Smooth muscle cell (in vitro differentiated cells): Measurements from ENCODE around the gene NR2F6. TPM values are rescaled to one million over a fixed set of nuclear protein-coding genes. Genes with fewer than 3 reads are reported as not detected.

Experiments
- DNase-seq: peaks from one replicate; lab custom pipeline; 2025; ENCODE audit not compliant: unreplicated experiment; lab: John Stamatoyannopoulos, UW
- H2AFZ ChIP-seq: fragments of 200-600 bp; sonication (generic); 2 replicates; pipeline ENCODE4 v1.6.0; 2016; ENCODE audit warnings: antibody characterized with exemption, low read depth, mild to moderate bottlenecking
- H3F3A ChIP-seq: fragments of 200-600 bp; sonication (generic); 2 replicates; pipeline ENCODE4 v1.6.0; 2017; ENCODE audit warnings: antibody characterized with exemption, low read depth
- H3K27ac ChIP-seq: fragments of 200-600 bp; sonication (generic); 2 replicates; pipeline ENCODE4 v1.5.1; 2016; ENCODE audit warnings: low read depth, mild to moderate bottlenecking
- H3K27me3 ChIP-seq: fragments of 200-600 bp; sonication (generic); 2 replicates; pipeline ENCODE4 v1.6.1; 2016; ENCODE audit warnings: low read depth, mild to moderate bottlenecking
- H3K36me3 ChIP-seq: fragments of 200-600 bp; sonication (generic); 2 replicates; pipeline ENCODE4 v1.5.1; 2016; ENCODE audit warnings: low read depth
- H3K4me1 ChIP-seq: fragments of 200-600 bp; sonication (generic); 2 replicates; pipeline ENCODE4 v1.5.1; 2016; ENCODE audit warnings: low read depth
- H3K4me2 ChIP-seq: fragments of 200-600 bp; sonication (generic); 2 replicates; pipeline ENCODE4 v1.6.0; 2016; ENCODE audit warnings: mild to moderate bottlenecking
- H3K4me3 ChIP-seq: fragments of 200-600 bp; sonication (generic); 2 replicates; pipeline ENCODE4 v1.5.1; 2016; ENCODE audit warnings: mild to moderate bottlenecking
- H3K79me2 ChIP-seq: fragments of 200-600 bp; sonication (generic); 2 replicates; pipeline ENCODE4 v1.6.0; 2016; ENCODE audit warnings: low read depth, mild to moderate bottlenecking
- H3K9ac ChIP-seq: fragments of 200-600 bp; sonication (generic); 2 replicates; pipeline ENCODE4 v1.6.0; 2016; ENCODE audit warnings: low read depth
- H3K9me3 ChIP-seq: fragments of 200-600 bp; sonication (generic); replicated peaks from 2 replicates; pipeline ENCODE4 v1.5.1; 2016; ENCODE audit warnings: low read depth
- H4K20me1 ChIP-seq: fragments of 200-600 bp; sonication (generic); 2 replicates; pipeline ENCODE4 v1.6.0; 2016; ENCODE audit warnings: low read depth
- CTCF ChIP-seq: fragments of 200-600 bp; sonication (generic); IDR thresholded peaks from 2 replicates; pipeline ENCODE4 v1.5.1; 2017; ENCODE audit warnings: borderline replicate concordance, mild to moderate bottlenecking, antibody characterized with exemption; ENCODE audit not compliant: insufficient read depth, poor library complexity, severe bottlenecking
- WGBS: methylation state at CpG from one replicate; pipeline ENCODE4 v1.1.7; 2016; ENCODE audit warnings: low lambda C conversion rate; 5-methylcytosine and 5-hydroxymethylcytosine counted together
- polyA plus RNA-seq: library from polyadenylated mRNA; unstranded; fragments of >200 nt; fragmentation: Nextera tagmentation; extraction: Ambion mirVana; gene quantifications from 2 replicates; pipeline ENCODE4 v1.2.1, GENCODE V29; 2016
- total RNA-seq: library from RNA; depleted of rRNA; stranded (reverse); fragments of >200 nt; gene quantifications from 2 replicates; pipeline ENCODE4 v1.2.3, GENCODE V29; 2014

NR2F6 gene
- total and polyA plus RNA-seq, 2 experiments from 2014 or later, result 57.4 to 104 TPM

GRCh38 chr19:17200408-17201079, 45.2 kb downstream of the NR2F6 start:
- Histone ChIP-seq H3F3A (no peaks in the 10 kb centered on the region), H3K4me1 (no peaks in the 10 kb centered on the region), H3K4me3 (no peak overlapping the region), H3K27me3 (no peaks in the 10 kb centered on the region), H3K79me2 (no peaks in the 10 kb centered on the region), H3K27ac (no peak overlapping the region), H3K4me2 (no peak overlapping the region), H3K9me3 (no peaks in the 10 kb centered on the region), H2AFZ (no peak overlapping the region), H4K20me1 (no peaks in the 10 kb centered on the region), H3K9ac (no peak overlapping the region), H3K36me3 (peaks cover 5% of the 10 kb centered on the region)
- WGBS, result 95% methylated on average over 16 of the region's 16 CpGs
- DNase-seq, result no peak
- no peak for TF ChIP-seq CTCF

- Histone ChIP-seq H3K36me3 (peaks cover 16% of the 10 kb centered on the region), H3K27ac (no peak overlapping the region), H3K4me3 (no peak overlapping the region), H3K9ac (no peak overlapping the region), H3K4me2 (no peak overlapping the region), H4K20me1 (no peaks in the 10 kb centered on the region), H3K4me1 (no peaks in the 10 kb centered on the region), H3F3A (no peaks in the 10 kb centered on the region), H3K79me2 (no peaks in the 10 kb centered on the region), H3K27me3 (no peaks in the 10 kb centered on the region), H2AFZ (no peak overlapping the region), H3K9me3 (no peaks in the 10 kb centered on the region)
- DNase-seq, result no peak
- no peak for TF ChIP-seq CTCF
- 95% methylated on average over 16 of the region's 16 CpGs for WGBS
These were observed 48.1 kb downstream of the NR2F6 start for GRCh38 chr19:17197666-17198065.

GRCh38 chr19:17196610-17197009, 49.1 kb downstream of the NR2F6 start:
- TF ChIP-seq CTCF, result no peak
- no peak overlapping the region for H3K9ac ChIP-seq
- H3K27ac ChIP-seq, result no peak overlapping the region
- H3K4me3 ChIP-seq, result no peak overlapping the region
- DNase-seq, result no peak
- no peaks in the 10 kb centered on the region for H3K9me3 ChIP-seq
- peaks cover 16% of the 10 kb centered on the region for H3K36me3 ChIP-seq
- H4K20me1 ChIP-seq, result no peaks in the 10 kb centered on the region
- H3K27me3 ChIP-seq, result no peaks in the 10 kb centered on the region
- no peaks in the 10 kb centered on the region for H3K4me1 ChIP-seq
- WGBS, result 99% methylated on average over 7 of the region's 7 CpGs
- H3F3A ChIP-seq, result no peaks in the 10 kb centered on the region
- no peak overlapping the region for H3K4me2 ChIP-seq
- no peaks in the 10 kb centered on the region for H3K79me2 ChIP-seq
- no peak overlapping the region for H2AFZ ChIP-seq

GRCh38 chr19:17195106-17195505, 50.6 kb downstream of the NR2F6 start:
- H3K9me3 ChIP-seq, result no peaks in the 10 kb centered on the region
- peaks cover 19% of the 10 kb centered on the region for H3K36me3 ChIP-seq
- DNase-seq, result no peak
- 99% methylated on average over 21 of the region's 23 CpGs for WGBS
- no peaks in the 10 kb centered on the region for H3K27me3 ChIP-seq
- no peak for TF ChIP-seq CTCF
- no peaks in the 10 kb centered on the region for H3F3A ChIP-seq
- H3K27ac ChIP-seq, result no peak overlapping the region
- H3K9ac ChIP-seq, result no peak overlapping the region
- H2AFZ ChIP-seq, result no peak overlapping the region
- no peak overlapping the region for H3K4me2 ChIP-seq
- no peak overlapping the region for H3K4me3 ChIP-seq
- H4K20me1 ChIP-seq, result no peaks in the 10 kb centered on the region
- no peaks in the 10 kb centered on the region for H3K4me1 ChIP-seq
- H3K79me2 ChIP-seq, result no peaks in the 10 kb centered on the region
